PC-3 (cell line): ENCODE data around the gene SIL1. TPM values are rescaled to one million over a fixed set of nuclear protein-coding genes. Genes with fewer than 3 reads are reported as not detected.
"Not testable (repeated sequence)": the region's sequence is repeated elsewhere in the genome, so short reads cannot be mapped to it uniquely, and the experiment has no call there.

Experiments
- ATAC-seq: fragments of 200-7000 bp; cut with Tn5 transposase; 2 replicates; pipeline ENCODE4 v1.9.1; 2020; ENCODE audit warnings: mild to moderate bottlenecking, moderate library complexity
- BruUV-seq: library from RNA; stranded (reverse); fragments of 400-500 nt; replicated peaks from 2 replicates; lab custom pipeline; 2021; lab: Mats Ljungman, UMichigan
- CTCF ChIA-PET: fragments of 300-600 bp; sonication (Branson Sonifier 250); formaldehyde crosslinking; loops from one replicate; lab custom pipeline; 2022; ENCODE audit warnings: antibody characterized with exemption; lab: Charles Lee
- POLR2A ChIA-PET: fragments of 300-600 bp; sonication (Branson Sonifier 250); formaldehyde crosslinking; loops from one replicate; lab custom pipeline; 2022; ENCODE audit warnings: antibody characterized with exemption; ENCODE audit not compliant: unreplicated experiment; lab: Charles Lee
- DNase-seq: peaks from one replicate; pipeline ENCODE4 v3.0.0-alpha.2; 2015
- H2AFZ ChIP-seq: fragments of 300-600 bp; sonication (generic); 2 replicates; pipeline ENCODE4 v1.6.0; 2016; ENCODE audit warnings: antibody characterized with exemption, low read length
- H3F3A ChIP-seq: fragments of 300-600 bp; sonication (generic); one replicate; pipeline ENCODE4 v1.6.0; 2017; ENCODE audit warnings: antibody characterized with exemption, low read length, control low read depth, mild to moderate bottlenecking; ENCODE audit not compliant: unreplicated experiment
- H3K27ac ChIP-seq: fragments of 300-600 bp; sonication (generic); 2 replicates; pipeline ENCODE4 v1.5.1; 2016; ENCODE audit warnings: mild to moderate bottlenecking, low read length
- H3K27me3 ChIP-seq: fragments of 300-600 bp; sonication (generic); 2 replicates; pipeline ENCODE4 v1.6.1; 2016; ENCODE audit warnings: low read length, mixed read lengths
- H3K36me3 ChIP-seq: fragments of 300-600 bp; sonication (generic); 2 replicates; pipeline ENCODE4 v1.6.1; 2016; ENCODE audit warnings: low read depth, mixed run types, low read length, mixed read lengths
- H3K4me1 ChIP-seq: fragments of 300-600 bp; sonication (generic); 2 replicates; pipeline ENCODE4 v1.5.1; 2016; ENCODE audit warnings: low read length; ENCODE audit not compliant: insufficient read depth
- H3K4me2 ChIP-seq: fragments of 300-600 bp; sonication (generic); 2 replicates; pipeline ENCODE4 v1.6.0; 2016; ENCODE audit warnings: low read length
- H3K4me3 ChIP-seq: fragments of 300-600 bp; sonication (generic); 2 replicates; pipeline ENCODE4 v1.5.1; 2016; ENCODE audit warnings: mild to moderate bottlenecking, low read length, mixed read lengths
- H3K79me2 ChIP-seq: fragments of 300-600 bp; sonication (generic); 2 replicates; pipeline ENCODE4 v1.6.1; 2017; ENCODE audit warnings: low read length, mixed read lengths
- H3K9ac ChIP-seq: fragments of 300-600 bp; sonication (generic); 2 replicates; pipeline ENCODE4 v1.6.0; 2016; ENCODE audit warnings: mild to moderate bottlenecking, low read length
- H3K9me2 ChIP-seq: fragments of 300-600 bp; sonication (generic); replicated peaks from 2 replicates; pipeline ENCODE4 v1.6.1; 2016; ENCODE audit warnings: mixed run types, low read length, mixed read lengths
- H3K9me3 ChIP-seq: fragments of 300-600 bp; sonication (generic); 2 replicates; pipeline ENCODE4 v1.6.1; 2016; ENCODE audit warnings: low read length, mixed read lengths
- H4K20me1 ChIP-seq: fragments of 300-600 bp; sonication (generic); 2 replicates; pipeline ENCODE4 v1.6.1; 2016; ENCODE audit warnings: low read length, mixed read lengths
- CTCF ChIP-seq: fragments of 300-600 bp; sonication (generic); conservative IDR thresholded peaks from 2 replicates; pipeline ENCODE4 v1.5.1; 2017; ENCODE audit warnings: antibody characterized with exemption, low read depth, mild to moderate bottlenecking, low read length
- EZH2 ChIP-seq: fragments of 300-600 bp; sonication (generic); IDR thresholded peaks from one replicate; pipeline ENCODE4 v1.6.1; 2017; ENCODE audit warnings: antibody characterized with exemption, mild to moderate bottlenecking, low read length; ENCODE audit not compliant: unreplicated experiment
- EZH2phosphoT487 ChIP-seq: fragments of 300-600 bp; sonication (generic); IDR thresholded peaks from 2 replicates; pipeline ENCODE4 v1.6.1; 2018; ENCODE audit warnings: mild to moderate bottlenecking, antibody characterized with exemption, low read length, borderline replicate concordance
- intact Hi-C: fragments of 100-400 bp; cut with micrococcal nuclease; formaldehyde crosslinking; loops from 2 replicates; pipeline ENCODE4 v1.9.0; 2023
- total RNA-seq: library from RNA; depleted of rRNA; stranded (reverse); fragments of >200 nt; gene quantifications from 2 replicates; pipeline ENCODE4 v1.2.3, GENCODE V29; 2014

SIL1 gene
- total RNA-seq, 1 experiment from 2014 or later: 7.9 TPM

GRCh38 chr5:139178935-139179334 is 19.2 kb downstream of the SIL1 start:
- H3K27me3 ChIP-seq: no peaks in the 10 kb centered on the region
- CTCF ChIA-PET: no interaction called here
- TF ChIP-seq CTCF (no peak), EZH2 (no peak), EZH2phosphoT487 (no peak)
- H3K9me3 ChIP-seq: no peaks in the 10 kb centered on the region
- no peak overlapping the region for H3K4me2 ChIP-seq
- intact Hi-C loops: no loop called here
- no peak overlapping the region for H3K27ac ChIP-seq
- no peak for ATAC-seq
- H2AFZ ChIP-seq: no peak overlapping the region
- DNase-seq: no peak
- no peak overlapping the region for H3K4me3 ChIP-seq
- H3K9me2 ChIP-seq: no peaks in the 10 kb centered on the region
- POLR2A ChIA-PET: no interaction called here
- no TSS peak for BruUV-seq
- no peaks in the 10 kb centered on the region for H3F3A ChIP-seq
- H3K36me3 ChIP-seq: no peaks in the 10 kb centered on the region
- H3K79me2 ChIP-seq: no peaks in the 10 kb centered on the region
- no peak overlapping the region for H3K9ac ChIP-seq
- H4K20me1 ChIP-seq: no peaks in the 10 kb centered on the region
- no peaks in the 10 kb centered on the region; the same call in 1 of the 2 replicates for H3K4me1 ChIP-seq

- Histone ChIP-seq H3K9me2 (no peaks in the 10 kb centered on the region), H3K27ac (no peak overlapping the region), H3K4me2 (no peak overlapping the region), H3F3A (no peaks in the 10 kb centered on the region), H3K27me3 (no peaks in the 10 kb centered on the region), H3K9me3 (no peaks in the 10 kb centered on the region), H4K20me1 (no peaks in the 10 kb centered on the region), H3K9ac (no peak overlapping the region), H3K36me3 (no peaks in the 10 kb centered on the region), H3K4me3 (no peak overlapping the region), H3K79me2 (no peaks in the 10 kb centered on the region), H2AFZ (no peak overlapping the region), H3K4me1 (no peaks in the 10 kb centered on the region; the same call in 1 of the 2 replicates)
- TF ChIP-seq EZH2phosphoT487: no peak
- no peak for TF ChIP-seq EZH2
- TF ChIP-seq CTCF: no peak
- intact Hi-C loops: no loop called here
- BruUV-seq: no TSS peak
- ChIA-PET CTCF (no interaction called here), POLR2A (no interaction called here)
- no peak for ATAC-seq
- DNase-seq: no peak
These were observed 19.6 kb downstream of the SIL1 start for GRCh38 chr5:139178589-139178917.

- H3K79me2 ChIP-seq: no peaks in the 10 kb centered on the region
- H3K9ac ChIP-seq: no peak overlapping the region
- H2AFZ ChIP-seq: no peak overlapping the region
- ATAC-seq (no peak), DNase-seq (no peak)
- intact Hi-C loops: no loop called here
- no peak overlapping the region for H3K27ac ChIP-seq
- ChIA-PET CTCF (no interaction called here), POLR2A (no interaction called here)
- H3K4me1 ChIP-seq: no peaks in the 10 kb centered on the region; the same call in 1 of the 2 replicates
- BruUV-seq: no TSS peak
- no peaks in the 10 kb centered on the region for H4K20me1 ChIP-seq
- no peaks in the 10 kb centered on the region for H3K36me3 ChIP-seq
- H3K27me3 ChIP-seq: no peaks in the 10 kb centered on the region
- no peaks in the 10 kb centered on the region for H3K9me2 ChIP-seq
- H3F3A ChIP-seq: no peaks in the 10 kb centered on the region
- H3K9me3 ChIP-seq: no peaks in the 10 kb centered on the region
- no peak overlapping the region for H3K4me2 ChIP-seq
- no peak for TF ChIP-seq CTCF
- no peak for TF ChIP-seq EZH2
- no peak for TF ChIP-seq EZH2phosphoT487
- no peak overlapping the region for H3K4me3 ChIP-seq
These were observed 20.2 kb downstream of the SIL1 start for GRCh38 chr5:139177809-139178588.

GRCh38 chr5:139177281-139177680 is 20.9 kb downstream of the SIL1 start:
- H3F3A ChIP-seq, H3K9me3 ChIP-seq, H3K36me3 ChIP-seq, H3K4me3 ChIP-seq, H3K4me1 ChIP-seq, H3K4me2 ChIP-seq, H3K27ac ChIP-seq, H2AFZ ChIP-seq, DNase-seq, BruUV-seq, H3K9me2 ChIP-seq, ATAC-seq, POLR2A ChIA-PET, H3K79me2 ChIP-seq, H4K20me1 ChIP-seq, H3K9ac ChIP-seq, CTCF ChIA-PET, H3K27me3 ChIP-seq, intact Hi-C loops: not testable (repeated sequence)
